HG03558 (cell line): ENCODE data around the gene OR2A1.
A peak's percentile ranks its signal among the peaks of the same experiment; 100 is the strongest.
"Not testable (repeated sequence)": the region's sequence is repeated elsewhere in the genome, so short reads cannot be mapped to it uniquely, and the experiment has no call there.

Experiments used
- ATAC-seq: cut with Tn5 transposase; IDR thresholded peaks from one replicate; pipeline ENCODE4 v1.9.1; 2021; ENCODE audit warnings: moderate number of reproducible peaks; ENCODE audit not compliant: unreplicated experiment; ENCODE audit errors: extremely low read depth

OR2A1 gene

GRCh38 chr7:144311872-144312469, at the start of gene OR2A1:
Gene OR2A1 (plus strand): TSS chr7:144312419. CDS start chr7:144318125, 5,706 bp downstream.
- ATAC-seq: not testable (repeated sequence)

GRCh38 chr7:144264692-144265091, 47.5 kb upstream of the OR2A1 start, which contains the start of gene OR2A7:
Gene OR2A7 (minus strand): TSS chr7:144264792. CDS start chr7:144259628, 5,164 bp downstream.
- ATAC-seq: not testable (repeated sequence)

DNA sequence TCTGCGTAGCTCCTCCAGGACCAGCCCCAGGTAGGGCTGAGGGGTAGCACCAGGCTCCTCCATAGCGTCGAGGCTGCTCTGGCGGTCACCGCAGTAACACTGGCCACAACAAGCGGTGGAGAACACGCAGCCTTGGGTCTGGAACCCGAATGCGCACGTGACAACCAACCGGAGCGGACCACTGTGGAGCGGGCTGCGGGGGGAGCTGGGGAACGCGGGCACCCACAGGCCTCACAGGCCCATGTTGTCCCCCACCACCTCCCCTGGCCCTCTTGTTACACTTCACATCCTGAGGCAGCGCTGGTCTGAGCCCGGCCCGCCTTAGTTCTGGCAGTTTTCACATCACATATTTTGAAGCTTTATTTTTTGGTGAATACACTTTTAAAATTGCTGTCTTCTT, 43.0 kb upstream of the OR2A1 start, which contains the start of gene CTAGE8:
Gene CTAGE8, minus strand, starts transcription at position 101 of the 400 bp plus-strand sequence. Its CDS starts 38 bp downstream, at position 63.
- ATAC-seq: not testable (repeated sequence)

- ATAC-seq: not testable (repeated sequence)
These were observed 36.9 kb upstream of the OR2A1 start for GRCh38 chr7:144275281-144275680.

DNA sequence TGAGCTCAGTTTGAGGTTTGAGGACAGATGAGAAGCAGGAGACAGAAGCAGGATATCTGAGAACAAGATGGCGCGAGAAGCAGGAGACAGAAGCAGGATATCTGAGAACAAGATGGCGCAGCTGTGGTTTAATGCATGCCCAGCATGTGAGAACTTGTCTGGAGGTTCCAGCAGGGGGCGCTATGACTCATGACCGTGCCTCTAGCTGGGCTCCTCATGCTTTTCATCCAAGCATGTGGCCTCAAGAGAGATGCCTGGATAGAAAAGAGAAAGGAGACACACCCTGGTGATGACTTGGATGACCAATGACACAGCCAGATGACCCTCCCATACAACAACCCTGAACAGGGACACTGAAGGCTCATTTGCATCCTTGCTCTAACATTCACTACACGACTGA, 32.2 kb upstream of the OR2A1 start:
- not testable (repeated sequence) for ATAC-seq

DNA sequence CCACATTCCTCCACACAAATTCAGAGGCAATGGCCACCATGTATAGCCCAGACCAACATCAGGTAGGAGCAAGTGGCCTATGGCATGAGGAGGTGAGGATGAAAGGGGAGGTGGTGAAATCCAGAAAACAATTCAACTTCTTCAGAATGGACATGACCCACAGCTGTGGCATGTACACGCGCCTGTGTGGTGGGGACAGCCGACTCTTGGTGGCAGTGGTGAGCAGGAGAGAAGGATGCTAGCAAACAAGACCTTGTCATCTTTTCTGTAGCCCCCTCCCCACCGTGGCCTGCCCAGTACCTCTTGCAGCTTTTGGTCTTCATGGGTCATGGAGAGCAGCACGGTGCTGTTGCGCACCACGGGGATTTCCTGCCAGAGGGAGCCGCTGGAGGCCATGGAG, 30.2 kb upstream of the OR2A1 start:
- not testable (repeated sequence) for ATAC-seq

DNA sequence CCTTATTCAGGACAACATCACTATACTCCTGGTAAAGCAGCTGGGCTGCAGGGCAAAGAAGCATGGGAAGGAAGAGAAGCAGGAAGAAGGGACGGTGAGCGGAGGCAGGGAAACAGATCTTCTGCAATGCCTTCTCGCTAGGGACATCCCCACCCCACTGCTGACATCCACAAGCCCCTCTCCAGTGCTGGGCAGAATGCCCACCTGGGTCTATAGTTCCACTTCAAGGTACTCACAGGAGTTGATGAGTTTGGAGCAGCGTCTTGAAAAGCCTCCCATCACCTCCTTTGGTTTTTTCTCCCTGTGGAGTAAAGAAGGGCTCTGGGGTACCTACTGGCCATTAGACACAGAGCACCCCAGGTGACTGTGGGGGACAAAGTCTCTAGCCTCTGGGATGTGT, 29.7 kb upstream of the OR2A1 start:
- ATAC-seq: not testable (repeated sequence)

DNA sequence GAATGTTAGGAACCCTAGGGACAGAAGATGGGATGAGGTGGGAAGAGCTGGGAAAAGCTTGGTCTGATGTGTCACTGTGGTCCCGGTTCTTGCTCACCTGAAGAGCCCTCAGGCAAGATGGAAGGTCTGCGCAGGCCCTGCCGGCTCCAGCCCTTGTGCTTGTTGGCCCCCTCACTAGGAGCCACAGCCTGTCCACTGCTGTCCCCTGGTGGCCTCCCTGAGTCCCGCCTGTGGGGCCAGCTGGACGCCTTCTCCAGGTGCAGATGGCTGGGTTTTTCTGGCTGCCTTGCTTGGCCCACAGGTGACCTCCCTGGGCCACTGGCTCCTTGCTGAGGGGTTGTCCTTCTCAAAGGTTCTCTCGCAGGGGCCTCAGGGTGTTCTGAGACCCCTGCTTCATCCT, 28.5 kb upstream of the OR2A1 start:
- not testable (repeated sequence) for ATAC-seq

DNA sequence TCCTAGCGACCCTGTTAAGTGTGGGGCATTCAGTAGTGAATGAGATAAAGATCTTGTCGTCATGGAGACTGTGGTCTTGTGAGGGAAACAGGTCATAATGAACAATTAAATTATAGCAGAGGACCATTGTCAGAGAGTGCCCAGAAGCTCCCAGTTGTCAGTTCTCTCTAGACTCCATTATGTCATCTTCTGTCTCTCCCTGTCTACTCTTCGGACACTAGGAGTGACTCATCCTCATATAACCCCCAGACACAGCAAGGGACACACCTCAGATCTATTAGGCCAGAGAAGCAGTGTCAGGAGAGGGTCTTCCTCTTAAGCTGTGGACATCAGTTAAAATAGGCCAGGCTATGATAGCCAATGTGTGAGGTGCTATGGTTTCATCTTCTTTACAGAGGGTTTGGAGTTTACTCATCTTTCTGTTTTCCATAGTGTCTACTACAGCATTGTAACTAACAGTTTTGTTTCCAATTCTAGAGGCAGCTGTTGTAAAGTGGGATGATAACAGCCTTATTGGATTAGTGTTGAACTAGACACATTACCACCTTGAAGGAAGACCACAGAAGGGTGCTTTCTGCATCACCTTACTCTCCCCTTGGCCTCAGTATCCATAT, 24.9 kb upstream of the OR2A1 start:
- ATAC-seq: not testable (repeated sequence)

GRCh38 chr7:144291607-144292006, 20.6 kb upstream of the OR2A1 start:
- ATAC-seq: not testable (repeated sequence)

GRCh38 chr7:144292384-144293161, 19.6 kb upstream of the OR2A1 start:
- not testable (repeated sequence) for ATAC-seq

DNA sequence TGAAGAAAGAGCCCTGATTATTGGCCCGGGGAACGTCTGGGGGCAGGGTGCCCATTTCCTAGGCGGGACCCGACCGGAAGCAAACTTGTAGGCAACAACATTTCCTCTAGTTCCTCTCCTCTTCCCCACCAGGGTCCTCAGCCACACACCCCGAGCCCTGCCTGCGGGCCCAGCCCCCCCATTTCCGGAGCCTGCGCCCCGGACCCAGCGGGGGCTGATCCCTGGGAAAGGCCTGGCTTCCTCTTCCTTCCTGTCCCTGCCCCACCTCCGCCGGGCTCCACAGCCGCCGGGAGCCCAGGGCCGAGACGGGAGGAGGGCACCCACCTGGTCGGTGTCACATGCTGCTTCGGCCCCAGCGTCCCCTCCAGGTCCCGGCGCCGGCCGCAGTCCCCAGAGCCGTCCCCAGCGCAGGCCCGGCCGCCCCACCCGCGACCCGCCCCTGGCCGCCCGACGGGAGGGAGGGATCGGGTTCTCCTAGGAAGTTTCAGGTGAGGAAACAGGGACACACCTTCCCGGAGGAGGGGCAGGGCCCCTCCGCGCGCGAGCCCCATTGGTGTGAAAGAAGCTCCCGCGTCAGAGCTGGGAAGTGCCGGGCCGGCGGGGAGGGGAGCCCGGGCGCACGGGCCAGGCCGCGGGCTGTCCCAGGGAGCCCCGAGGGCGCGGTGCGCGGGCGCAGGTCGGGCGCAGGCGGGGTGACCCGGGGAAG, 18.3 kb upstream of the OR2A1 start:
- peak; percentile 53 for ATAC-seq

GRCh38 chr7:144302578-144303303, 9.5 kb upstream of the OR2A1 start:
- not testable (repeated sequence) for ATAC-seq

DNA sequence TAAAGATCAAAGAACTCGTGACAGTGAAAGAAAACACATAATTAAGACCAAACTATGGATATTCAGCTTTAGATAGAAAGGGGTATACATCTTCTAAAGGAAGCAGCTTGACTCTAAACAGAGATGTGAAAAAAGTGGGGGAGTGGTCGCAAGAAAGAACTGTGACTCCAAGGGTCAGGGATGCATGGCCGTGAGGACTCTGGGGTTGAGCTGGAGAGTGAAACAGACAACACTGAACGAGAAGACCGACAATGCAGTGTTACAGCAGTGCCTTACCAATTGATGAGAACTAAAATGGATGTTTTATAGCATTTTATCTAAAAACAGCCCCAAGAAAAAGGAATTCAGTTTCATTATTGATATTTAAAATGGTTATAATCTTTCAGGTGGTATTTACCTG, 8.6 kb upstream of the OR2A1 start:
- ATAC-seq: not testable (repeated sequence)

GRCh38 chr7:144305156-144305555, 7.1 kb upstream of the OR2A1 start:
- ATAC-seq: not testable (repeated sequence)

DNA sequence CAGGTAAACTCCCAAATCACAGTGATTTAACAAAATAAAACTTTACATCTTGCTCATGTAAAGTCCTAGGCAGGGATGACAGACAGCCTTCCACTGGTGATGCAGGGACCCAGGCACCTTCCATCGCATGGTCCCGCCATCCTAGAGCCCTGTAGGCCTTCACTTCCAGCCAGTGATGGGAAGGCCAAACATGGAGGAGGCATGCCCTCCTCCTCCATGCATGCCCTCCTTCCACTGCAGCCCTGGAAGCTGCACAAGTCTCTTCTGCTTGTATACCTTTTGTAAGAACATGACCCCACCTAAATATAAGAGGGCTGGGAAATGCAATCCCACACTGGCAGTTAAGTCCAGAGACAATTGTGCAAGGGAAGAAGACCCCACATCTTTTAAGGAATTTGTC, 2.5 kb upstream of the OR2A1 start:
- not testable (repeated sequence) for ATAC-seq

- not testable (repeated sequence) for ATAC-seq
These were observed 1.0 kb upstream of the OR2A1 start for GRCh38 chr7:144311218-144311617.

DNA sequence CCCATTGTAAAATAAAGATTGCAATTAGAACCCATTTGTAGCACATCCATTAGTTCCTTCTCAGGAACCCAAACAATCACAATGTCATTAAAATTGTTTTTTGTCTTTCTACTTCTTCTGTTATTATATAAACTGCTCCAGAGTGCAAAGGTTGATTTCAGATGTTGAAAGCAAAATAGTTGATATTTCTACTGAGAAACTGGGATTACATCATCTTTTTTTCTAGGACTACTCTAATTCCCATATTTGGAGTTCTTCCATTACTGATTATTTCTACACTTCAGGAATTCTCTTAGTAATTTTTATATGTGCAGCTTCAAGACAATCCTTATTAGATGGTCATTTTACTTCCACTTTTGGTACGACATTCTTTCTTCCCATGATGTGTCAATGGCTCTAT, 5.3 kb downstream of the OR2A1 start:
- not testable (repeated sequence) for ATAC-seq

DNA sequence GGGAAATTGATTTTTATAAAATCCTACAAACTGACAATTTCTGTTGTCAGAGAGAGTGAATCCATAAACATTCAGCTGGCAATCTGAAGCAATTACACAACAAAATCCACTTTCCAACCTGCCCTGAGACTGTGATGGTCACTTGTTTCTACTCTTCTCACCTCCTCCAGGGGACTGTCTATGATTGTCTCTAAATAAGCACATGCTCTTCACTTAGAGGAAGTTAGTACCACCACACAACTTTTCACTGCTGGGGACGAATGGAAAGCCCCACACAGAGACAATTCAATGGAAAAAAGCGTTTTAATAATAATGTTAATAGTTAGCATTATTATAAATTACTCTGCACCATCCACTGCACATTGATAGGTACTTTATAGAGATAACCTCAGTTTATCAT, 7.3 kb downstream of the OR2A1 start:
- ATAC-seq: not testable (repeated sequence)
